GM08714 (cell line): ENCODE data around the gene KRT74.

ENCODE experiments used
- H3K4me3 ChIP-seq: fragments of 200-500 bp; sonication (Bioruptor generic); 2 replicates; pipeline ENCODE4 v1.5.1; 2014; ENCODE audit warnings: mild to moderate bottlenecking, low read length, inconsistent platforms
- ZNF274 ChIP-seq: IDR thresholded peaks from 2 replicates; pipeline ENCODE4 v1.6.1; 2012; ENCODE audit warnings: mild to moderate bottlenecking, low read depth, low read length

The KRT74 gene

GRCh38 chr12:52519826-52520662 is 53.6 kb downstream of the KRT74 start, which contains the start of gene KRT5:
TSS of gene KRT5 (minus strand) at chr12:52520394. CDS start at chr12:52520296, 98 bp downstream.
- no peak for TF ChIP-seq ZNF274
- H3K4me3 ChIP-seq: no peak within 1 kb of the TSS

- no peak for TF ChIP-seq ZNF274
- no peak overlapping the region for H3K4me3 ChIP-seq
Observed at GRCh38 chr12:52519387-52519703, 54.3 kb downstream of the KRT74 start.

- no peak overlapping the region for H3K4me3 ChIP-seq
- TF ChIP-seq ZNF274: no peak
Observed at GRCh38 chr12:52518574-52519386, 54.9 kb downstream of the KRT74 start.

- TF ChIP-seq ZNF274: no peak
- no peak overlapping the region for H3K4me3 ChIP-seq
Observed at GRCh38 chr12:52517888-52518287, 55.8 kb downstream of the KRT74 start.

- TF ChIP-seq ZNF274: no peak
- H3K4me3 ChIP-seq: no peak overlapping the region
Observed at GRCh38 chr12:52517005-52517835, 56.4 kb downstream of the KRT74 start.

GRCh38 chr12:52515927-52516831 is 57.5 kb downstream of the KRT74 start:
- TF ChIP-seq ZNF274: no peak

More at GRCh38 chr12:52515927-52516831, 57.5 kb downstream of the KRT74 start:
- H3K4me3 ChIP-seq: no peak overlapping the region
